ENCODE measurements around the gene RIT2.

- TF ChIP-seq PATZ1 (CRISPR knock-in tag; IDR thresholded peaks at IDR 0.05; ENCODE audit: borderline replicate concordance) (no peak), ZNF565 (CRISPR knock-in tag; conservative IDR thresholded peaks at IDR 0.05; ENCODE audit: low read depth) (no peak), PPARA (CRISPR knock-in tag; IDR thresholded peaks at IDR 0.05; ENCODE audit: borderline replicate concordance) (no peak), ZFP30 (CRISPR knock-in tag; IDR thresholded peaks at IDR 0.05) (no peak), BACH2 (CRISPR knock-in tag; IDR thresholded peaks at IDR 0.05; ENCODE audit: borderline replicate concordance) (no peak), CSDC2 (CRISPR knock-in tag; IDR thresholded peaks at IDR 0.05) (no peak)
Measured at GRCh38 chr18:43134876-43135275, 19.4 kb upstream of the RIT2 start.

Measured in SK-N-SH treated with all-trans-retinoic acid at 6 μM for 48 hours (cell line).